HEK293 (cell line): ENCODE measurements around the gene RPL7A.

ENCODE experiments used
- BCL11A ChIP-seq: fragments of 450-650 bp; formaldehyde crosslinking; IDR thresholded peaks from 2 replicates; pipeline ENCODE4 v1.5.1; 2016; ENCODE audit warnings: low read depth, missing biosample characterization, missing genetic modification characterization
- CTCF ChIP-seq: fragments of 450-650 bp; formaldehyde crosslinking; IDR thresholded peaks from 2 replicates; pipeline ENCODE4 v1.5.1; 2016; ENCODE audit warnings: missing biosample characterization, missing genetic modification characterization
- EGR2 ChIP-seq: fragments of 450-650 bp; formaldehyde crosslinking; IDR thresholded peaks from 2 replicates; pipeline ENCODE4 v1.5.1; 2016; ENCODE audit warnings: low read depth, missing biosample characterization, missing genetic modification characterization
- SALL2 ChIP-seq: fragments of 450-650 bp; formaldehyde crosslinking; IDR thresholded peaks from 2 replicates; pipeline ENCODE4 v1.5.0; 2017; ENCODE audit warnings: missing biosample characterization, mild to moderate bottlenecking, missing genetic modification characterization, borderline replicate concordance
- SP2 ChIP-seq: fragments of 450-650 bp; formaldehyde crosslinking; IDR thresholded peaks from 2 replicates; pipeline ENCODE4 v1.5.1; 2016; ENCODE audit warnings: missing biosample characterization, missing genetic modification characterization
- TCF7L2 ChIP-seq: IDR thresholded peaks from 2 replicates; pipeline ENCODE4 v1.6.1; 2011; ENCODE audit warnings: low read depth, mild to moderate bottlenecking, inconsistent platforms, low read length, moderate library complexity, borderline replicate concordance
- TSHZ1 ChIP-seq: fragments of 450-650 bp; formaldehyde crosslinking; IDR thresholded peaks from 2 replicates; pipeline ENCODE4 v1.5.1; 2016; ENCODE audit warnings: missing biosample characterization, missing genetic modification characterization, borderline replicate concordance
- ZBTB20 ChIP-seq: fragments of 450-650 bp; formaldehyde crosslinking; IDR thresholded peaks from 2 replicates; pipeline ENCODE4 v1.5.1; 2016; ENCODE audit warnings: missing biosample characterization, missing genetic modification characterization
- ZBTB48 ChIP-seq: fragments of 450-650 bp; formaldehyde crosslinking; IDR thresholded peaks from 2 replicates; pipeline ENCODE4 v1.5.1; 2016; ENCODE audit warnings: missing biosample characterization, missing genetic modification characterization
- ZFHX2 ChIP-seq: fragments of 450-650 bp; formaldehyde crosslinking; conservative IDR thresholded peaks from 2 replicates; pipeline ENCODE4 v1.5.1; 2016; ENCODE audit warnings: missing biosample characterization, missing genetic modification characterization
- ZFP37 ChIP-seq: fragments of 450-650 bp; formaldehyde crosslinking; IDR thresholded peaks from 2 replicates; pipeline ENCODE4 v1.5.1; 2016; ENCODE audit warnings: missing biosample characterization, missing genetic modification characterization
- ZNF121 ChIP-seq: fragments of 450-650 bp; formaldehyde crosslinking; IDR thresholded peaks from 2 replicates; pipeline ENCODE4 v1.5.1; 2016; ENCODE audit warnings: missing biosample characterization, missing genetic modification characterization
- ZNF157 ChIP-seq: fragments of 450-650 bp; formaldehyde crosslinking; IDR thresholded peaks from 2 replicates; pipeline ENCODE4 v1.5.1; 2016; ENCODE audit warnings: missing biosample characterization, missing genetic modification characterization
- ZNF391 ChIP-seq: fragments of 450-650 bp; formaldehyde crosslinking; IDR thresholded peaks from 2 replicates; pipeline ENCODE4 v1.5.1; 2016; ENCODE audit warnings: low read depth, missing biosample characterization, missing genetic modification characterization, borderline replicate concordance
- ZNF473 ChIP-seq: fragments of 450-650 bp; formaldehyde crosslinking; IDR thresholded peaks from 2 replicates; pipeline ENCODE4 v1.5.1; 2017; ENCODE audit warnings: missing biosample characterization, missing genetic modification characterization
- ZNF514 ChIP-seq: fragments of 450-650 bp; formaldehyde crosslinking; IDR thresholded peaks from 2 replicates; pipeline ENCODE4 v1.5.1; 2016; ENCODE audit warnings: missing biosample characterization, missing genetic modification characterization
- ZNF521 ChIP-seq: fragments of 450-650 bp; formaldehyde crosslinking; IDR thresholded peaks from 2 replicates; pipeline ENCODE4 v1.5.1; 2017; ENCODE audit warnings: missing biosample characterization, mild to moderate bottlenecking, missing genetic modification characterization
- ZNF621 ChIP-seq: fragments of 450-650 bp; formaldehyde crosslinking; IDR thresholded peaks from 2 replicates; pipeline ENCODE4 v1.5.1; 2017; ENCODE audit warnings: missing biosample characterization, missing genetic modification characterization
- ZNF747 ChIP-seq: fragments of 450-650 bp; formaldehyde crosslinking; IDR thresholded peaks from 2 replicates; pipeline ENCODE4 v1.5.1; 2016; ENCODE audit warnings: missing biosample characterization, missing genetic modification characterization
- ZNF776 ChIP-seq: fragments of 450-650 bp; formaldehyde crosslinking; IDR thresholded peaks from 2 replicates; pipeline ENCODE4 v1.5.0; 2017; ENCODE audit warnings: missing biosample characterization, missing genetic modification characterization, borderline replicate concordance
- ZNF792 ChIP-seq: fragments of 450-650 bp; formaldehyde crosslinking; IDR thresholded peaks from 2 replicates; pipeline ENCODE4 v1.5.1; 2016; ENCODE audit warnings: missing biosample characterization, missing genetic modification characterization
- TF ChIP-seq, protein P1 (sequence below): fragments of 450-650 bp; formaldehyde crosslinking; conservative IDR thresholded peaks from 2 replicates; pipeline ENCODE4 v1.5.1; 2016; ENCODE audit warnings: low read depth, missing biosample characterization, missing genetic modification characterization
- TF ChIP-seq, protein P2 (sequence below): fragments of 450-650 bp; formaldehyde crosslinking; IDR thresholded peaks from 2 replicates; pipeline ENCODE4 v1.5.1; 2016; ENCODE audit warnings: missing biosample characterization, missing genetic modification characterization, borderline replicate concordance
- TF ChIP-seq, protein P3 (sequence below): fragments of 450-650 bp; formaldehyde crosslinking; IDR thresholded peaks from 2 replicates; pipeline ENCODE4 v1.5.1; 2016; ENCODE audit warnings: missing biosample characterization, missing genetic modification characterization
- TF ChIP-seq, protein P4 (sequence below): fragments of 450-650 bp; formaldehyde crosslinking; IDR thresholded peaks from 2 replicates; pipeline ENCODE4 v1.5.1; 2016; ENCODE audit warnings: missing biosample characterization, missing genetic modification characterization

Gene RPL7A

DNA sequence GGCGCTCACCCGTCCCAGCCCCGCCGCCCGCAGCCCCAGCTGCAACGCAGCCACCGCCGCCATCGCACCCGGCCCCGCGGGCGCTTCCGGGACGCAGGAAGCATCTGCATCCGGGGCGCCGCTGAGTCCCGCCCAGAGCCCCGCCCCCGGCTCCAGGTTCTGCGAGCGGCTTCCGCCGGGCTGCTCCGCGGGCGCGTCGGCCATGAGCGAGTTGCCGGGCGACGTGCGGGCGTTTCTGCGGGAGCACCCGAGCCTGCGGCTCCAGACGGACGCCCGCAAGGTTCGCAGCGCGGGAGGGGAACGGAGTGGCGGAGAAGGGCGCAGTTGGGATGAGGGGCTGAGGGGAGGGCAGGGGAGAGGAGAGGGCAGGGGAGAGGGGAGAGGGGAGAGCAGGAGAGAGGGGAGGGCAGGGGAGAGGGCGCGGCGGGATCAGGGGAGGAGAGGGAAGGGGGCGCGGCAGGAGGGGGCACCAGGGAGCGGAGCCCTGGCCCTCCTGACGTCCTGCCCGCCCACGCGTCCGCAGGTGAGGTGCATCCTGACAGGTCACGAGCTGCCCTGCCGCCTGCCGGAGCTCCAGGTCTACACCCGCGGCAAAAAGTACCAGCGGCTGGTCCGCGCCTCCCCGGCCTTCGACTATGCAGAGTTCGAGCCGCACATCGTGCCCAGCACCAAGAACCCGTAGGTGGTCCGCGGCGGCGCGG, 8.5 kb downstream of the RPL7A start, which contains the start of the genes SURF1 and SURF2 (continued):
- TF ChIP-seq, protein P1, sequence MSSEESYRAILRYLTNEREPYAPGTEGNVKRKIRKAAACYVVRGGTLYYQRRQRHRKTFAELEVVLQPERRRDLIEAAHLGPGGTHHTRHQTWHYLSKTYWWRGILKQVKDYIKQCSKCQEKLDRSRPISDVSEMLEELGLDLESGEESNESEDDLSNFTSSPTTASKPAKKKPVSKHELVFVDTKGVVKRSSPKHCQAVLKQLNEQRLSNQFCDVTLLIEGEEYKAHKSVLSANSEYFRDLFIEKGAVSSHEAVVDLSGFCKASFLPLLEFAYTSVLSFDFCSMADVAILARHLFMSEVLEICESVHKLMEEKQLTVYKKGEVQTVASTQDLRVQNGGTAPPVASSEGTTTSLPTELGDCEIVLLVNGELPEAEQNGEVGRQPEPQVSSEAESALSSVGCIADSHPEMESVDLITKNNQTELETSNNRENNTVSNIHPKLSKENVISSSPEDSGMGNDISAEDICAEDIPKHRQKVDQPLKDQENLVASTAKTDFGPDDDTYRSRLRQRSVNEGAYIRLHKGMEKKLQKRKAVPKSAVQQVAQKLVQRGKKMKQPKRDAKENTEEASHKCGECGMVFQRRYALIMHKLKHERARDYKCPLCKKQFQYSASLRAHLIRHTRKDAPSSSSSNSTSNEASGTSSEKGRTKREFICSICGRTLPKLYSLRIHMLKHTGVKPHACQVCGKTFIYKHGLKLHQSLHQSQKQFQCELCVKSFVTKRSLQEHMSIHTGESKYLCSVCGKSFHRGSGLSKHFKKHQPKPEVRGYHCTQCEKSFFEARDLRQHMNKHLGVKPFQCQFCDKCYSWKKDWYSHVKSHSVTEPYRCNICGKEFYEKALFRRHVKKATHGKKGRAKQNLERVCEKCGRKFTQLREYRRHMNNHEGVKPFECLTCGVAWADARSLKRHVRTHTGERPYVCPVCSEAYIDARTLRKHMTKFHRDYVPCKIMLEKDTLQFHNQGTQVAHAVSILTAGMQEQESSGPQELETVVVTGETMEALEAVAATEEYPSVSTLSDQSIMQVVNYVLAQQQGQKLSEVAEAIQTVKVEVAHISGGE (tag by site-specific recombination), result peak; percentile 87
- TF ChIP-seq, protein P2, sequence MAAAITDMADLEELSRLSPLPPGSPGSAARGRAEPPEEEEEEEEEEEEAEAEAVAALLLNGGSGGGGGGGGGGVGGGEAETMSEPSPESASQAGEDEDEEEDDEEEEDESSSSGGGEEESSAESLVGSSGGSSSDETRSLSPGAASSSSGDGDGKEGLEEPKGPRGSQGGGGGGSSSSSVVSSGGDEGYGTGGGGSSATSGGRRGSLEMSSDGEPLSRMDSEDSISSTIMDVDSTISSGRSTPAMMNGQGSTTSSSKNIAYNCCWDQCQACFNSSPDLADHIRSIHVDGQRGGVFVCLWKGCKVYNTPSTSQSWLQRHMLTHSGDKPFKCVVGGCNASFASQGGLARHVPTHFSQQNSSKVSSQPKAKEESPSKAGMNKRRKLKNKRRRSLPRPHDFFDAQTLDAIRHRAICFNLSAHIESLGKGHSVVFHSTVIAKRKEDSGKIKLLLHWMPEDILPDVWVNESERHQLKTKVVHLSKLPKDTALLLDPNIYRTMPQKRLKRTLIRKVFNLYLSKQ (tag by site-specific recombination), result no peak
- TF ChIP-seq TSHZ1 (tag by site-specific recombination) (no peak), SP2 (tag by site-specific recombination) (peak; percentile 59), CTCF (tag by site-specific recombination) (no peak; the same call in none of the 2 replicates), ZNF121 (tag by site-specific recombination) (no peak), ZNF514 (tag by site-specific recombination) (no peak), ZBTB20 (peak; percentile 58; the same call in 1 of the 2 replicates), TCF7L2 (no peak), ZNF776 (tag by site-specific recombination) (no peak), ZNF157 (tag by site-specific recombination) (no peak), ZBTB48 (tag by site-specific recombination) (peak; percentile 45; the same call in 1 of the 2 replicates), EGR2 (tag by site-specific recombination) (peak; percentile 72), SALL2 (tag by site-specific recombination) (no peak), ZFHX2 (tag by site-specific recombination) (peak; percentile 70), ZNF621 (tag by site-specific recombination) (no peak), ZNF521 (tag by site-specific recombination) (no peak), BCL11A (tag by site-specific recombination) (peak; percentile 57; the same call in 1 of the 2 replicates), ZNF747 (tag by site-specific recombination) (no peak), ZFP37 (tag by site-specific recombination) (0 out of 2 replicates have a peak, but pooled peaks have one; percentile 72), ZNF792 (tag by site-specific recombination) (0 out of 2 replicates have a peak, but pooled peaks have one; percentile 51), ZNF473 (tag by site-specific recombination) (no peak), ZNF391 (peak; percentile 80; the same call in 1 of the 2 replicates)
- TF ChIP-seq, protein P3, sequence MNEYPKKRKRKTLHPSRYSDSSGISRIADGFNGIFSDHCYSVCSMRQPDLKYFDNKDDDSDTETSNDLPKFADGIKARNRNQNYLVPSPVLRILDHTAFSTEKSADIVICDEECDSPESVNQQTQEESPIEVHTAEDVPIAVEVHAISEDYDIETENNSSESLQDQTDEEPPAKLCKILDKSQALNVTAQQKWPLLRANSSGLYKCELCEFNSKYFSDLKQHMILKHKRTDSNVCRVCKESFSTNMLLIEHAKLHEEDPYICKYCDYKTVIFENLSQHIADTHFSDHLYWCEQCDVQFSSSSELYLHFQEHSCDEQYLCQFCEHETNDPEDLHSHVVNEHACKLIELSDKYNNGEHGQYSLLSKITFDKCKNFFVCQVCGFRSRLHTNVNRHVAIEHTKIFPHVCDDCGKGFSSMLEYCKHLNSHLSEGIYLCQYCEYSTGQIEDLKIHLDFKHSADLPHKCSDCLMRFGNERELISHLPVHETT (tag by site-specific recombination), result 0 out of 2 replicates have a peak, but pooled peaks have one; percentile 48
- TF ChIP-seq, protein P4, sequence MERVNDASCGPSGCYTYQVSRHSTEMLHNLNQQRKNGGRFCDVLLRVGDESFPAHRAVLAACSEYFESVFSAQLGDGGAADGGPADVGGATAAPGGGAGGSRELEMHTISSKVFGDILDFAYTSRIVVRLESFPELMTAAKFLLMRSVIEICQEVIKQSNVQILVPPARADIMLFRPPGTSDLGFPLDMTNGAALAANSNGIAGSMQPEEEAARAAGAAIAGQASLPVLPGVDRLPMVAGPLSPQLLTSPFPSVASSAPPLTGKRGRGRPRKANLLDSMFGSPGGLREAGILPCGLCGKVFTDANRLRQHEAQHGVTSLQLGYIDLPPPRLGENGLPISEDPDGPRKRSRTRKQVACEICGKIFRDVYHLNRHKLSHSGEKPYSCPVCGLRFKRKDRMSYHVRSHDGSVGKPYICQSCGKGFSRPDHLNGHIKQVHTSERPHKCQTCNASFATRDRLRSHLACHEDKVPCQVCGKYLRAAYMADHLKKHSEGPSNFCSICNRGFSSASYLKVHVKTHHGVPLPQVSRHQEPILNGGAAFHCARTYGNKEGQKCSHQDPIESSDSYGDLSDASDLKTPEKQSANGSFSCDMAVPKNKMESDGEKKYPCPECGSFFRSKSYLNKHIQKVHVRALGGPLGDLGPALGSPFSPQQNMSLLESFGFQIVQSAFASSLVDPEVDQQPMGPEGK, result peak; percentile 92
